NCI-H1105 (cell line): ENCODE results near the gene UCN2.

Experiments
- DNase-seq: peaks from one replicate; lab custom pipeline; 2025; lab: John Stamatoyannopoulos, UW

UCN2 gene

GRCh38 chr3:48591436-48591835 lies 27.9 kb upstream of the UCN2 start:
- DNase-seq = no peak

- DNase-seq = no peak
Measured at GRCh38 chr3:48588230-48588629, 24.6 kb upstream of the UCN2 start.

GRCh38 chr3:48587686-48588085 lies 24.1 kb upstream of the UCN2 start:
- no peak for DNase-seq

GRCh38 chr3:48585411-48585810 lies 21.8 kb upstream of the UCN2 start:
- DNase-seq = no peak

GRCh38 chr3:48584836-48585235 lies 21.3 kb upstream of the UCN2 start:
- no peak for DNase-seq

GRCh38 chr3:48581621-48582481 lies 18.3 kb upstream of the UCN2 start:
- no peak for DNase-seq

- no peak for DNase-seq
Measured at GRCh38 chr3:48576647-48577046, 13.1 kb upstream of the UCN2 start.

GRCh38 chr3:48575366-48575765 lies 11.8 kb upstream of the UCN2 start:
- DNase-seq = no peak

GRCh38 chr3:48573973-48574585 lies 10.5 kb upstream of the UCN2 start:
- no peak for DNase-seq

GRCh38 chr3:48572517-48572916 lies 8.9 kb upstream of the UCN2 start:
- DNase-seq = no peak

- no peak for DNase-seq
Measured at GRCh38 chr3:48571938-48572337, 8.4 kb upstream of the UCN2 start.

- DNase-seq = no peak
Measured at GRCh38 chr3:48569808-48570450, 6.3 kb upstream of the UCN2 start.

- no peak for DNase-seq
Measured at GRCh38 chr3:48569400-48569799, 5.8 kb upstream of the UCN2 start.

GRCh38 chr3:48568476-48568875 lies 4.9 kb upstream of the UCN2 start:
- DNase-seq = no peak

- no peak for DNase-seq
Measured at GRCh38 chr3:48567500-48567899, 3.9 kb upstream of the UCN2 start.

- DNase-seq = no peak
Measured at GRCh38 chr3:48567090-48567489, 3.5 kb upstream of the UCN2 start.

GRCh38 chr3:48566401-48566760 lies 2.8 kb upstream of the UCN2 start:
- no peak for DNase-seq

GRCh38 chr3:48565591-48566400 lies 2.2 kb upstream of the UCN2 start:
- DNase-seq = no peak

GRCh38 chr3:48565186-48565585 lies 1.6 kb upstream of the UCN2 start:
- DNase-seq = no peak

- DNase-seq = no peak
Measured at GRCh38 chr3:48564667-48565066, 1.1 kb upstream of the UCN2 start.

GRCh38 chr3:48564022-48564421 lies 441 bp upstream of the UCN2 start:
- DNase-seq = no peak

GRCh38 chr3:48562367-48563095 lies 1.1 kb downstream of the UCN2 start:
- no peak for DNase-seq
